NB4 (cell line): ENCODE measurements around the gene CABP1.

ENCODE experiments used
- MAX ChIP-seq: IDR thresholded peaks from 2 replicates; pipeline ENCODE4 v1.6.1; 2011; ENCODE audit warnings: low read depth, low read length
- POLR2A ChIP-seq: IDR thresholded peaks from 2 replicates; pipeline ENCODE4 v1.6.1; 2011; ENCODE audit warnings: mild to moderate bottlenecking; ENCODE audit not compliant: insufficient read length; ENCODE audit errors: extremely low read depth
- TF ChIP-seq, protein P1 (sequence below): IDR thresholded peaks from one replicate; pipeline ENCODE4 v1.5.1; 2012; ENCODE audit warnings: low read depth, low read length

GRCh38 chr12:120643574-120643973, 3.1 kb downstream of the CABP1 start:
- TF ChIP-seq POLR2A (no peak), MAX (no peak)
- TF ChIP-seq, protein P1, sequence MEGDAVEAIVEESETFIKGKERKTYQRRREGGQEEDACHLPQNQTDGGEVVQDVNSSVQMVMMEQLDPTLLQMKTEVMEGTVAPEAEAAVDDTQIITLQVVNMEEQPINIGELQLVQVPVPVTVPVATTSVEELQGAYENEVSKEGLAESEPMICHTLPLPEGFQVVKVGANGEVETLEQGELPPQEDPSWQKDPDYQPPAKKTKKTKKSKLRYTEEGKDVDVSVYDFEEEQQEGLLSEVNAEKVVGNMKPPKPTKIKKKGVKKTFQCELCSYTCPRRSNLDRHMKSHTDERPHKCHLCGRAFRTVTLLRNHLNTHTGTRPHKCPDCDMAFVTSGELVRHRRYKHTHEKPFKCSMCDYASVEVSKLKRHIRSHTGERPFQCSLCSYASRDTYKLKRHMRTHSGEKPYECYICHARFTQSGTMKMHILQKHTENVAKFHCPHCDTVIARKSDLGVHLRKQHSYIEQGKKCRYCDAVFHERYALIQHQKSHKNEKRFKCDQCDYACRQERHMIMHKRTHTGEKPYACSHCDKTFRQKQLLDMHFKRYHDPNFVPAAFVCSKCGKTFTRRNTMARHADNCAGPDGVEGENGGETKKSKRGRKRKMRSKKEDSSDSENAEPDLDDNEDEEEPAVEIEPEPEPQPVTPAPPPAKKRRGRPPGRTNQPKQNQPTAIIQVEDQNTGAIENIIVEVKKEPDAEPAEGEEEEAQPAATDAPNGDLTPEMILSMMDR, result no peak
